AG04449 (cell line): ENCODE measurements around the gene SLC2A14.
"Not testable (repeated sequence)": the region's sequence is repeated elsewhere in the genome, so short reads cannot be mapped to it uniquely, and the experiment has no call there.

Source experiments
- CTCF ChIA-PET: fragments of 350-600 bp; formaldehyde crosslinking; extraction: SDS; loops from one replicate; lab custom pipeline; 2021; ENCODE audit warnings: antibody characterized with exemption; lab: Yijun Ruan, JAX
- POLR2A ChIA-PET: fragments of 400-600, 350-600 bp; formaldehyde crosslinking; extraction: SDS; loops from one replicate; lab custom pipeline; 2020; ENCODE audit warnings: antibody characterized with exemption, inconsistent platforms; lab: Yijun Ruan, JAX
- DNase-seq: peaks from one replicate; pipeline ENCODE4 v3.0.0-alpha.2; 2010; ENCODE audit warnings: low read depth, low spot score
- H3K4me3 ChIP-seq: 2 replicates; pipeline ENCODE4 v1.5.1; 2011; ENCODE audit warnings: low read depth, mild to moderate bottlenecking, control low read depth, low read length
- CTCF ChIP-seq: IDR thresholded peaks from one replicate; pipeline ENCODE4 v1.5.1; 2011; ENCODE audit warnings: mild to moderate bottlenecking, moderate library complexity, low read length, control low read depth, inconsistent platforms; ENCODE audit not compliant: insufficient read depth; ENCODE audit errors: missing control alignments

SLC2A14 gene

GRCh38 chr12:7884689-7885088 is 12.0 kb upstream of the SLC2A14 start:
- H3K4me3 ChIP-seq: no peak overlapping the region
- DNase-seq: no peak
- ChIA-PET CTCF (interaction anchor here (0.6 kb wide), 1 partner anchor 15 kb away, joined by 3 read pairs; no protein-coding TSS in a partner anchor), POLR2A (no interaction called here)
- no peak for TF ChIP-seq CTCF

GRCh38 chr12:7881736-7882120 is 9.0 kb upstream of the SLC2A14 start:
- DNase-seq, POLR2A ChIA-PET, CTCF ChIA-PET, H3K4me3 ChIP-seq: not testable (repeated sequence)

- CTCF ChIA-PET: interaction anchor here (1.5 kb wide), 1 partner anchor 21 kb away, joined by 5 read pairs; no protein-coding TSS in a partner anchor
- POLR2A ChIA-PET, DNase-seq, H3K4me3 ChIP-seq: not testable (repeated sequence)
Observed at GRCh38 chr12:7880952-7881735, 8.4 kb upstream of the SLC2A14 start.

- POLR2A ChIA-PET: no interaction called here
- H3K4me3 ChIP-seq: no peak overlapping the region
- CTCF ChIA-PET: no interaction called here
- DNase-seq: no peak
- TF ChIP-seq CTCF: no peak
Observed at GRCh38 chr12:7879246-7879645, 6.5 kb upstream of the SLC2A14 start.

- ChIA-PET CTCF (interaction anchor here (1.4 kb wide), 1 partner anchor 18 kb away, joined by 3 read pairs; no protein-coding TSS in a partner anchor), POLR2A (no interaction called here)
- no peak overlapping the region for H3K4me3 ChIP-seq
- TF ChIP-seq CTCF: no peak
- DNase-seq: no peak
Observed at GRCh38 chr12:7877420-7877819, 4.7 kb upstream of the SLC2A14 start.

GRCh38 chr12:7870335-7870734 is 2.4 kb downstream of the SLC2A14 start:
- no peak for TF ChIP-seq CTCF
- H3K4me3 ChIP-seq: no peak overlapping the region
- ChIA-PET CTCF (interaction anchor here (1.1 kb wide), 1 partner anchor 11 kb away, joined by 4 read pairs; no protein-coding TSS in a partner anchor), POLR2A (no interaction called here)
- no peak for DNase-seq

GRCh38 chr12:7869137-7869536 is 3.6 kb downstream of the SLC2A14 start:
- TF ChIP-seq CTCF: no peak
- no peak overlapping the region for H3K4me3 ChIP-seq
- no peak for DNase-seq
- CTCF ChIA-PET: no interaction called here
- POLR2A ChIA-PET: interaction anchor here (1.1 kb wide), 1 partner anchor 66 kb away, joined by 5 read pairs; no protein-coding TSS in a partner anchor
